HEK293T (cell line): Measurements from ENCODE around the gene IP6K3.

Source experiments
- ARNT ChIP-seq: fragments of 450-650 bp; IDR thresholded peaks from 2 replicates; pipeline ENCODE4 v1.6.1; 2017; ENCODE audit warnings: mild to moderate bottlenecking
- BHLHE40 ChIP-seq: fragments of 450-650 bp; IDR thresholded peaks from 2 replicates; pipeline ENCODE4 v1.6.1; 2016; ENCODE audit warnings: mild to moderate bottlenecking, moderate library complexity, borderline replicate concordance
- ELF4 ChIP-seq: fragments of 450-650 bp; IDR thresholded peaks from 2 replicates; pipeline ENCODE4 v1.6.1; 2017; ENCODE audit warnings: antibody characterized with exemption
- FOXK2 ChIP-seq: fragments of 450-650 bp; IDR thresholded peaks from 2 replicates; pipeline ENCODE4 v1.6.1; 2016; ENCODE audit warnings: mild to moderate bottlenecking
- HDGF ChIP-seq: fragments of 450-650 bp; IDR thresholded peaks from 2 replicates; pipeline ENCODE4 v1.6.1; 2017; ENCODE audit warnings: antibody characterized with exemption, borderline replicate concordance
- LEF1 ChIP-seq: fragments of 450-650 bp; IDR thresholded peaks from 2 replicates; pipeline ENCODE4 v1.6.1; 2017; ENCODE audit warnings: mild to moderate bottlenecking, borderline replicate concordance
- NFRKB ChIP-seq: fragments of 450-650 bp; IDR thresholded peaks from 2 replicates; pipeline ENCODE4 v1.6.1; 2016; ENCODE audit warnings: mild to moderate bottlenecking, moderate library complexity
- SP1 ChIP-seq: fragments of 450-650 bp; IDR thresholded peaks from 2 replicates; pipeline ENCODE4 v1.6.1; 2017
- SUZ12 ChIP-seq: fragments of 450-650 bp; IDR thresholded peaks from 2 replicates; pipeline ENCODE4 v1.6.1; 2016; ENCODE audit warnings: mild to moderate bottlenecking
- TARDBP ChIP-seq: fragments of 450-650 bp; IDR thresholded peaks from 2 replicates; pipeline ENCODE4 v1.6.1; 2016

GRCh38 chr6:33785778-33786177, 39.1 kb upstream of the IP6K3 start:
- no peak for TF ChIP-seq ARNT
- TF ChIP-seq SUZ12, result no peak
- no peak for TF ChIP-seq NFRKB
- TF ChIP-seq HDGF, result no peak
- no peak for TF ChIP-seq BHLHE40
- TF ChIP-seq ELF4, result no peak
- no peak for TF ChIP-seq FOXK2
- no peak for TF ChIP-seq SP1
- no peak for TF ChIP-seq TARDBP
- no peak for TF ChIP-seq LEF1
